Measurements from ENCODE around the gene ARFGEF3.

Gene ARFGEF3

GRCh38 chr6:138219398-138219797 lies 57.7 kb downstream of the ARFGEF3 start:
- TF ChIP-seq REST (IDR thresholded peaks at IDR 0.05; ENCODE audit: insufficient read depth in 1 of 2, low read depth in 2 of 2, low read length in 2 of 2) (no peak), FOXP2 (optimal IDR thresholded peaks at IDR 0.05; ENCODE audit: borderline replicate concordance, extremely low read depth, extremely low read length, insufficient read depth) (no peak), TAF1 (IDR thresholded peaks at IDR 0.05; ENCODE audit: borderline replicate concordance, insufficient read depth, low read length) (no peak), POLR2AphosphoS5 (IDR thresholded peaks at IDR 0.05; ENCODE audit: low read depth, low read length) (no peak), SIN3A (IDR thresholded peaks at IDR 0.05; ENCODE audit: borderline replicate concordance, insufficient read depth, low read length) (no peak)

- no peak for TF ChIP-seq POLR2AphosphoS5 (IDR thresholded peaks at IDR 0.05; ENCODE audit: low read depth, low read length)
- no peak for TF ChIP-seq REST (IDR thresholded peaks at IDR 0.05; ENCODE audit: insufficient read depth in 1 of 2, low read depth in 2 of 2, low read length in 2 of 2)
- no peak for TF ChIP-seq SIN3A (IDR thresholded peaks at IDR 0.05; ENCODE audit: borderline replicate concordance, insufficient read depth, low read length)
- TF ChIP-seq FOXP2 (optimal IDR thresholded peaks at IDR 0.05; ENCODE audit: borderline replicate concordance, extremely low read depth, extremely low read length, insufficient read depth), result no peak
- TF ChIP-seq TAF1 (IDR thresholded peaks at IDR 0.05; ENCODE audit: borderline replicate concordance, insufficient read depth, low read length), result no peak
Observed at GRCh38 chr6:138219901-138220300, 58.2 kb downstream of the ARFGEF3 start.

GRCh38 chr6:138222901-138223546 lies 61.3 kb downstream of the ARFGEF3 start:
- TF ChIP-seq SIN3A (IDR thresholded peaks at IDR 0.05; ENCODE audit: borderline replicate concordance, insufficient read depth, low read length) (no peak), FOXP2 (optimal IDR thresholded peaks at IDR 0.05; ENCODE audit: borderline replicate concordance, extremely low read depth, extremely low read length, insufficient read depth) (no peak), REST (IDR thresholded peaks at IDR 0.05; ENCODE audit: insufficient read depth in 1 of 2, low read depth in 2 of 2, low read length in 2 of 2) (no peak), TAF1 (IDR thresholded peaks at IDR 0.05; ENCODE audit: borderline replicate concordance, insufficient read depth, low read length) (no peak), POLR2AphosphoS5 (IDR thresholded peaks at IDR 0.05; ENCODE audit: low read depth, low read length) (no peak)

GRCh38 chr6:138225953-138226352 lies 64.2 kb downstream of the ARFGEF3 start:
- TF ChIP-seq SIN3A (IDR thresholded peaks at IDR 0.05; ENCODE audit: borderline replicate concordance, insufficient read depth, low read length) (no peak), FOXP2 (optimal IDR thresholded peaks at IDR 0.05; ENCODE audit: borderline replicate concordance, extremely low read depth, extremely low read length, insufficient read depth) (no peak), POLR2AphosphoS5 (IDR thresholded peaks at IDR 0.05; ENCODE audit: low read depth, low read length) (no peak), REST (IDR thresholded peaks at IDR 0.05; ENCODE audit: insufficient read depth in 1 of 2, low read depth in 2 of 2, low read length in 2 of 2) (no peak)
